K562 (cell line): ENCODE measurements around the gene TNFAIP8L1.

Source experiments
- FOXM1 ChIP-seq, 2 experiments: fragments of 450-650 bp in 1 of 2; sonication (generic) in 1 of 2; formaldehyde crosslinking in 1 of 2; IDR thresholded peaks; 2 replicates each; pipeline versions ENCODE4 v1.6.1 to v1.9.0; 2017 to 2022; ENCODE audit warnings: low read depth in 2 of 2, mild to moderate bottlenecking in 2 of 2, missing genetic modification reagents in 1 of 2, moderate library complexity in 1 of 2
- IRF2 ChIP-seq: sonication (generic); formaldehyde crosslinking; IDR thresholded peaks from 2 replicates; pipeline ENCODE4 v1.8.1; 2022; ENCODE audit warnings: mild to moderate bottlenecking, missing genetic modification reagents
- TCF3 ChIP-seq: sonication (generic); formaldehyde crosslinking; IDR thresholded peaks from 2 replicates; pipeline ENCODE4 v1.4.0; 2020; ENCODE audit warnings: mild to moderate bottlenecking, missing genetic modification reagents
- ZBTB34 ChIP-seq: fragments of 250-450 bp; sonication (Bioruptor Pico); IDR thresholded peaks from 2 replicates; pipeline ENCODE4 v1.8.0; 2021; ENCODE audit warnings: mild to moderate bottlenecking, moderate library complexity

GRCh38 chr19:4684312-4685095 is 45.2 kb downstream of the TNFAIP8L1 start:
- TF ChIP-seq ZBTB34 (CRISPR knock-in tag) (no peak), FOXM1 (IDR thresholded peaks at IDR 0.05; ENCODE audit: low read depth) (no peak), FOXM1 (CRISPR knock-in tag; IDR thresholded peaks at IDR 0.05; ENCODE audit: low read depth) (no peak), IRF2 (CRISPR knock-in tag) (no peak), TCF3 (CRISPR knock-in tag) (no peak)
